Activated CD8-positive, alpha-beta T cell treated with anti-CD3 and anti-CD28 coated beads for 36 hours (primary cell): Measurements from ENCODE around the gene ABHD10. TPM values are rescaled to one million over a fixed set of nuclear protein-coding genes. Genes with fewer than 3 reads are reported as not detected.

Source experiments
- ATAC-seq: fragments of 200-7000 bp; cut with Tn5 transposase; one replicate; pipeline ENCODE4 v1.10.0; 2021; ENCODE audit warnings: mild to moderate bottlenecking, moderate library complexity
- CTCF ChIA-PET: fragments of 350-600 bp; sonication (Branson Sonifier 250); formaldehyde crosslinking; loops from one replicate; lab custom pipeline; 2021; ENCODE audit warnings: antibody characterized with exemption; lab: Charles Lee
- POLR2A ChIA-PET: fragments of 350-600 bp; sonication (Branson Sonifier 250); formaldehyde crosslinking; loops from one replicate; lab custom pipeline; 2021; ENCODE audit warnings: antibody characterized with exemption; lab: Charles Lee
- DNase-seq: peaks from one replicate; pipeline ENCODE4 v3.0.0-alpha.2; 2020
- H3K27ac Mint-ChIP-seq: one replicate; pipeline ENCODE4 v1.8.0; 2021; ENCODE audit warnings: mild to moderate bottlenecking, mixed read lengths
- H3K27me3 Mint-ChIP-seq: one replicate; pipeline ENCODE4 v1.8.0; 2021; ENCODE audit warnings: mixed read lengths
- H3K36me3 Mint-ChIP-seq: one replicate; pipeline ENCODE4 v1.8.0; 2021; ENCODE audit warnings: low read depth, mixed read lengths
- H3K4me1 Mint-ChIP-seq: one replicate; pipeline ENCODE4 v1.8.0; 2021; ENCODE audit warnings: low read depth, mixed read lengths
- H3K4me3 Mint-ChIP-seq: one replicate; pipeline ENCODE4 v1.8.0; 2021; ENCODE audit warnings: mild to moderate bottlenecking, moderate library complexity, mixed read lengths
- H3K9me3 Mint-ChIP-seq: one replicate; pipeline ENCODE4 v1.8.0; 2021; ENCODE audit warnings: mixed read lengths
- CTCF ChIP-seq: fragments of 200-600 bp; IDR thresholded peaks from one replicate; pipeline ENCODE4 v1.8.0; 2022; ENCODE audit warnings: antibody characterized with exemption, mild to moderate bottlenecking
- intact Hi-C: fragments of 100-400 bp; cut with micrococcal nuclease; formaldehyde crosslinking; loops from one replicate; pipeline ENCODE4 v1.10.0; 2022
- total RNA-seq, 2 experiments: library from RNA; stranded (reverse); gene quantifications; one replicate each; pipeline ENCODE4 v1.2.3, GENCODE V29; 2021

ABHD10 gene
- total RNA-seq, 2 experiments from 2014 or later = 59.4 to 66.5 TPM

- H3K27me3 Mint-ChIP-seq = no peaks in the 10 kb centered on the region
- H3K4me3 Mint-ChIP-seq = no peak overlapping the region
- POLR2A ChIA-PET = interaction anchor here (2.7 kb wide), 2 partner anchors 15 to 28 kb away, joined by 11 to 14 read pairs; partner anchors contain the start of gene ABHD10
- intact Hi-C loops = no loop called here
- H3K27ac Mint-ChIP-seq = no peak overlapping the region
- peaks cover 30% of the 10 kb centered on the region for H3K4me1 Mint-ChIP-seq
- no peaks in the 10 kb centered on the region for H3K9me3 Mint-ChIP-seq
- TF ChIP-seq CTCF = no peak
- DNase-seq = no peak
- no peaks in the 10 kb centered on the region for H3K36me3 Mint-ChIP-seq
- no peak for ATAC-seq
- CTCF ChIA-PET = interaction anchor here (0.9 to 3.1 kb wide), 6 partner anchors 8 to 291 kb away, joined by 3 to 31 read pairs (median 10); no protein-coding TSS in a partner anchor
These were observed 28.8 kb downstream of the ABHD10 start for GRCh38 chr3:112007633-112008032.

GRCh38 chr3:112009670-112010069 is 30.8 kb downstream of the ABHD10 start:
- ChIA-PET CTCF (interaction anchor here (1.2 to 8.4 kb wide), 3 partner anchors 15 to 42 kb away, joined by 5 to 477 read pairs (median 6); partner anchors contain the start of gene TAGLN3), POLR2A (no interaction called here)
- H3K9me3 Mint-ChIP-seq = no peaks in the 10 kb centered on the region
- intact Hi-C loops = no loop called here
- H3K4me1 Mint-ChIP-seq = peaks cover 22% of the 10 kb centered on the region
- TF ChIP-seq CTCF = no peak
- no peaks in the 10 kb centered on the region for H3K27me3 Mint-ChIP-seq
- DNase-seq (no peak), ATAC-seq (no peak)
- H3K27ac Mint-ChIP-seq = no peak overlapping the region
- H3K4me3 Mint-ChIP-seq = no peak overlapping the region
- H3K36me3 Mint-ChIP-seq = no peaks in the 10 kb centered on the region

GRCh38 chr3:112010636-112011035 is 31.8 kb downstream of the ABHD10 start:
- DNase-seq (no peak), ATAC-seq (no peak)
- H3K36me3 Mint-ChIP-seq = no peaks in the 10 kb centered on the region
- H3K27me3 Mint-ChIP-seq = no peaks in the 10 kb centered on the region
- CTCF ChIA-PET = interaction anchor here (1.2 to 8.4 kb wide), 4 partner anchors 16 to 295 kb away, joined by 5 to 477 read pairs (median 64); partner anchors contain the start of gene TAGLN3
- intact Hi-C loops = no loop called here
- POLR2A ChIA-PET = no interaction called here
- H3K4me3 Mint-ChIP-seq = no peak overlapping the region
- H3K27ac Mint-ChIP-seq = no peak overlapping the region
- H3K9me3 Mint-ChIP-seq = no peaks in the 10 kb centered on the region
- peaks cover 15% of the 10 kb centered on the region for H3K4me1 Mint-ChIP-seq
- TF ChIP-seq CTCF = no peak

- no peaks in the 10 kb centered on the region for H3K9me3 Mint-ChIP-seq
- H3K27me3 Mint-ChIP-seq = no peaks in the 10 kb centered on the region
- ChIA-PET CTCF (interaction anchor here (7.8 to 8.4 kb wide), 2 partner anchors 16 to 295 kb away, joined by 122 to 477 read pairs; partner anchors contain the start of gene TAGLN3), POLR2A (no interaction called here)
- DNase-seq (no peak), ATAC-seq (no peak)
- intact Hi-C loops = no loop called here
- H3K4me1 Mint-ChIP-seq = peaks cover 15% of the 10 kb centered on the region
- TF ChIP-seq CTCF = no peak
- H3K36me3 Mint-ChIP-seq = no peaks in the 10 kb centered on the region
- no peak overlapping the region for H3K4me3 Mint-ChIP-seq
- no peak overlapping the region for H3K27ac Mint-ChIP-seq
These were observed 32.6 kb downstream of the ABHD10 start for GRCh38 chr3:112011376-112011940.
